NOMO-1 treated with dmso at 0.1 percent for 144 hours (cell line): Measurements from ENCODE around the gene KLF16.

Experiments
- DNase-seq: peaks from one replicate; lab custom pipeline; 2025; ENCODE audit not compliant: unreplicated experiment; lab: John Stamatoyannopoulos, UW

KLF16 gene

DNA sequence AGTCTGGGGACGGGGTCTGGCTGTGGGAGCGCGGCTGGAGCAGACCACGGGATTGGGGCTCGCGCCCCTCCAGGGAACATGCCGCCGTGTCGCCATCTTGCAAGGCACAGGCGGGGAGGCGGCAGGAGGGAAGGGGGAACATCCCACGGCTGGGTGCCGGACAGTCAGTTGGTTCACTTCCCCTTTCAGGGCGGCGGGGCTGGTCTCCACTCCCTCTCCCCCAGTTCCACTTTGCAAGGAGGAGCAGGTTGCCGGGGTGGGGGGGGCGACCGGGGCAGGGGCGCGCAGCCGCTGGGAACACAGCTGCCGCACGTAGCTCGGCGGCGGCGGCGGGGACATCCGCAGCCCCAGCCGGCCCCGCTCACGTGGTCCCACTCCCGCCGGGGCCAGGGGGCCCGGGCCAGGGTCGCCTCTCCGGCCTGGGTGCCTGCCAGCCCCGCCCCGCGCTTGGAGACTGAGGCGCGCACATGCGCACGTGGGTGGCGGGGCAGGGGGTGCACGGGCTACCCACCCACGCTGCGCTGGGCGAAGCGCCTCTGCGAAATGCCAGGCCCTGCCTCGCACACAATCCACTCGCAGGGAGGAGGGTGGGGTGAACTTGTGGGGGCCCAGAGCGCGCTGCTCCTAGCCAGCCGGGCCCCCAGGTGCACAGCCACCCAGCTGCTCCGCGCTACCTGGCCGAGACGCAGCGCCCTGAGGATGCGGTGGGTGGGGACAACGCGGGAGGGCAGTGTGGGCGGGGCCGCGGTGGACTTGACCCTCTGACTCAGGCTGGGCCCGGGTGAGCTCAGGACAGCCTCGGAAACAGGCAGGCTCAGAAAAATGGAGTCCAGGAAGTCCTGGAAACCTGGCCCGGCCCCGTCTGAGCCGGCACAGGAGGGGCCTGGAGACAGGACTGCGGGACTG, 6.4 kb downstream of the KLF16 start:
- peak; percentile 88 for DNase-seq

DNA sequence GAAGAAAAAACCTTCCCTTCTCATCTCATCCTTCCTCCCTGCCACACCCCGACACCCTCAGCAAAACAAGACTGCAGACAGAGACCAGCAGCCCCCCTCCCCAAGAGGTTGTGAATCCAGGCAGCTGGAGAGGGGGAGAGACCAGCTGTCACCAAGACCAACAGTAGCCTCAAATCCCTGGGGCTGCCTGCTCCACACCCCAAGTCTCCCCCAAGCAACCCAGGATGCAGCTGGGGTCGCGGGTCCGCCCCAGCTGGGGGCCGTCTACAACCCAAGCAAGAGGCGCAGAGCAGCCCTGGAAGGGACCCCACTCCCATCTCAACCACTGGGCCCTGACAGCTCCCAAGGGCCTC, 7.1 kb downstream of the KLF16 start:
- DNase-seq: no peak

DNA sequence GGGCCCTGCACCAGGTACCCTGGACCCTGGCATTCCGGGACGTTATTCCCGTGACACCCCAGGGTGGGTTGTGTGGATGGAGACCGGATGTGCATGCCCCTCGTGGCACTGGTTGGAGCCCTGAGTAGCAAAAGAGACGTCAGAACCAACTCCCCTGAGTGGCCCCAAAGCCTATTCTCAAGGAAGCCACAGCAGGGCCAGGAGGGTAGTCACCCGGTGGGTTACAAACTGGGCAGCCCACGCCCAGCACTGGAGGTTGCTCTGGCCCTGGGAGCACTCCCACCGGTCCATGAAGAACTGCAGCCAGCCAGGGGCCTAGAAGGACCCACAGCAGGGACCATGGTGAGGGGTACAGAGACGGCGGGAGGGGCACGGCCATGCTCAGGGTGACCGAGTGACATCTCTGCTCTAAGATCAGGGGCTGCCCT, 7.5 kb downstream of the KLF16 start:
- DNase-seq: no peak

DNA sequence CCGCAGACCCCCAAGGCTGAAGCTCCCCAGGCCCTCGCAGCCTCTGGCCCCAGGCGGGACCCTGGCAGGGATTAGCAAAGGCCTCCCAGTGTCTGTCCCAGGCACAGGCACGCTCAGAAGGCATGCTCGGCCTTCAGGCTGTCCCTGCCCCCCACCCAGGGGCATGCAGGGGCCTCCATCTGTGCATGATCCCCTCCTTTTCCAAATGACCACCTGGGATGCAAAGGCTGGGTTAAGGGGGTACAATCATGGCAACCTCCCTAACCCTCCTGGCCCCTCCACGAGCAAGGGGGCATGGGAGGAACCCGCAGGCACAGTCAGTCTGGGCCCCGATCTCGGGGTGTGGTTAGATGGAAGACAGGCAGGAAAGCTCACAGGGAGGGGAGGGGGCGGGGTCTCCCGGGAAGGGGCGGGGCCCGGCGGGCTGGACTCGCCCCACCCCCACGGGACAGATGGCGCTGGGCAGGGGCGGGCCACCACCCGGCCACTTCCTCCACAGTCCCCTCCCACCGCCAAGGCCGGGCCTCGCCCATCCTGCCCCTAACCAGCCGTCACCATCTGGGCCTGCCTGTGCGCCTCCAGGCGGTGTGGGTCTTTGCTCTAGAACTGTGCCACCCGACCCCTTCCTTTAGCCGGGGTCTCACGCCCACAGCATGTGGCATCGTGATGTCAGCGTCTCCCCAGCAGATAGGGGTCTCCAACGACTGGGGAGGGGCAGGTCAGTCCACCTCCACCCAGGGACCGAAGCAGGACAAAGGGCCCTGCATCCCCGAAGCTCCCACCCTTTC, 8.1 kb downstream of the KLF16 start:
- peak; percentile 93 for DNase-seq

DNA sequence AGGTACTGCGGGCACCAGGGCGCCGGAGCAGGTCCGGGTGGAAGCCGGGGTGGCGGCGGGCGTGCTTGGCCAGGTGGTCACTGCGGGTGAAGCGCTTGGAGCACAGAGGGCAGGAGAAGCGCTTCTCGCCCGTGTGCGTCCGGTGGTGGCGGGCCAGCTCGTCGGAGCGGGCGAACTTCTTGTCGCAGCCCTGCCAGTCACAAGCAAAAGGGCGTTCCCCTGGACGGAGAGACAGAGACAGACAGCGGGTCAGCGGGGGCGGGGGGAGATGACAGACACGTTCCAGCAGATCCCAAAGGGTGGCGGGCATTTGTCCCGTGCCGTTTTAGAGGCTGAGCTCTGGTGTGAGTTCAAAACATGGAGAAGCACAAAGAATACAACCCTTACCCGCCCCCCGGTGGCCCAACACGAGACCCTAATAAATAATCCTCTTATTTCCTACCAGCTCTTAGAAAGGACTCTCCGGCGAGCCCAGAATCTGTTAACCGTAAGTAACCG, 8.8 kb downstream of the KLF16 start:
- DNase-seq: peak; percentile 55

DNA sequence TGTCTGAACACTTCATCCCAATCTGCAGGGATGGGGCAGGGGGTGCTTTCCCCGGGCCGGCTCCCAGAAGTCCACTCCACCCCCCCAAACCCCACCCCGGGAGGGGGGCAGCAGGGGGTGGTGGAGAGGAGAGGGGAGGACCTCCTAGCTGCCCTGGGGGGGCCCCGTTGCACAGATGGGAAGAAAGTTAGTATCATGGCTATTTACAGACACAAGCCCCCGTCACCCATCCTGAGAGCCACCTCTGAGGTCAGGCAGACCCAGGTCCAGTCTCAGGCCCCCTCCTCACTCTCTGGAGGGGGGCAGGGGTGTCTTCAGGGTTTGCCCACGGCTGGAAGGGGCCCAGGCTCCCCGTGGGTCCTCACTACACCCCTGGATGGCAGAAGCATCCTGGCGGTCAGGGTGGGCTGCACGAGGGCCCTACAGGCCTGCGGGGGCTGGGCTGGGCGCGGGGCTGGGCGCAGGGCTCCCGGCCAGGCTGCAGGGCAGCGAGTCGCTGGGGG, 9.3 kb downstream of the KLF16 start:
- no peak for DNase-seq

DNA sequence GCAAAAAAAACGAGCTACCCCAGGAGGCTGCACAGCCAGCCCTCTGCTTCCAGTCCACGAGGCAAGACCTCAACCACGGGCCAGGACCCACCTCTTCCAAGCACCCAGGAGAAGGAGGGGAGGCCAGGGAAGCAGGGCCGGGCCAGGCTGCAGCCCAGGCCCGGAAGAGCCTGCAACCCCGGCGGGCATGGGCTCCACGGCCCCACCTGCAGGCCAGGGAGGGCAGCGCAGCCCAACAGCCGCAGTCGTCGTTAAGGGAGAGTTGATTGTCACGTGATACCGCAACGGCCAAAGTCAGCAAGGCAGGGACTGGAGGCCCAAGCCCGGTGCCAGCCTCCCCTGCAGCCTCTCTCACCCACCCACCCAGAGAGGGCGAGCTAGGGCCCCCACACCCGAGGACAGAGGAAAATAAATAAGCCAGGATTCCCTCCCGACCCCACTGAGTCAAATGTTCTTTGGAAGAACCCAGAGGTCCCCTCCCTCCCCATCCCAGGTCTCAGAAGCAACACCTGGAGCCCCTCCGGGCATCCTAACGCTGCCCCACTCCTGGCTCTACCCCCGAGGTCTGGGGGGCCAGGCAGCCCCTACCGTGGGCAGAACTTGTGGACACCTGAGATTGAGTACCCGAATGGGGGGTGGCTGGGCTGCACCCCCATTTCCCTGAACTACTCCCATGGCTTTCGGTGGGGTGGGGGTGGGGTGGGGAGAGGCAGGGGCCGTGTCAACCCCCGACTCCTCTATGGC, 9.9 kb downstream of the KLF16 start:
- DNase-seq: peak; percentile 84

DNA sequence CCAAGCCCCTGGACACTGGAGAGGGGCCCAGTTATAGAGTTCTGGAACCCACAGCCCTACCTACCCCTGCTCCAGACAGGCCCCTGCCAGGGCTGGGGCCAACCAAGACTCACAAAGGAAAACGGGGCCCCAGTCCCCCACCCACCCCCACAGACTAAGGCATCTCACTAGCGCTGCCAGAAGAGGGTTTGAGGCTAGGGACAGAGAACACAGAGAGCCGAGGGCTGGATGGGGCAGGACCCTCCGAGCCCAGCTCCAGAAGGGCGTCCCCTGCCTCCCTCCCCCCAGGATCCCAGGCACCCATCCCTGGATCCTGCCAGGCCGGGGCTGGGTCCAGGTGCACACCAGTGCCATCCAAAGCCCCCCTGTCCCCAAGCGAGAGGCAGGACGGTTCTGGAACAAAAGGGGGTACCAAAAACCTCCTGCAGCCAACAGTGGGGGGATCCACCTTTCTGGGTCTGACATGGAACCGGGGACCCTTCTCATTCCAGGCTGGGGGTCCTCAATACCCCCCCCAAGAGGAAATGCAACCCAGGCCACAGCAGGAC, 10.7 kb downstream of the KLF16 start:
- DNase-seq: no peak

DNA sequence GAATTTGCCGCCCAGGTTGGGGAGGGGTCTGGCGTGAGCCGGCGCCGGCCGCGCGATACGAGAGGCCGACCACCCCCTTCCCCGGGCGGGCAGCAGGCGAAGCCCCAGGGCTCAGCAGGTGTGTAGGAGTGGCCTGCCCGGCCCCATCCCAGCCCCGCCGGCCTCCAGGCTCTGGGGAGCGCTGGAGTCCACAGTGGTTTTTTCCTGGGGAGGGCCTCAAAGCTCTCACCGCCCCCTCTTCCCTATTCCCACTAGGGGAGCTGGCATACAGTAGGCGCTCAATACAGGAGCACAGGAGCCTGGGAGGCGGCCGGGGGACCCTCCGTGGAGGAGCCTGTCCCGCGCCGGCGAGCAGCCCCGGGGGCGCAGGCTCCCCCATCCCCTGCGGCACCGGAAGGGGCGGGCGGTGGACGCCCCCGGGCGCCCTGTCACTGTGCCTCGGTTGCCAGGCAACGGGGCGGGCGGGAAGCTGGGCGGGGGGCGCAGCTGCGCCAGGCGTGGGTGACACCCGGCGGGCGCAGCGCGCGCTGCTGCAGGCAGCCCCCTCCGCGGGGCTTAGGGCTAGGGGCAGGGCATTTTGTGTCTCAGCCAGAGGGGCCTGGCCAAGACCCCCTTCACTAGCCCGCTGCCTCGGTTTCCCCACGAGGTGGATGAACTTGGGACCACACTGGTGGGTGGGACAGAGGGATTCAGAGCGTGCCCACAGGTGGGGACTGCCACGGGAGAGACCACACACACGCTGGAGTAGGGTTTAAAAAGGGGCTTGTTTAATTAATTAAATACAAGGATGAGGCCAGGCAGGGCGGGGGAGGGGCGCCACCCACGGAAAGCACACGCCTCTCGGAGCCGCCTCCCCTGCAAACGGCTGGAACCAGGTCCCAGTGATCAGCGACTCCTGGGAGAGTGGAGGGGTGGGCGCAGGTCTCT, 11.5 kb downstream of the KLF16 start:
- no peak for DNase-seq

DNA sequence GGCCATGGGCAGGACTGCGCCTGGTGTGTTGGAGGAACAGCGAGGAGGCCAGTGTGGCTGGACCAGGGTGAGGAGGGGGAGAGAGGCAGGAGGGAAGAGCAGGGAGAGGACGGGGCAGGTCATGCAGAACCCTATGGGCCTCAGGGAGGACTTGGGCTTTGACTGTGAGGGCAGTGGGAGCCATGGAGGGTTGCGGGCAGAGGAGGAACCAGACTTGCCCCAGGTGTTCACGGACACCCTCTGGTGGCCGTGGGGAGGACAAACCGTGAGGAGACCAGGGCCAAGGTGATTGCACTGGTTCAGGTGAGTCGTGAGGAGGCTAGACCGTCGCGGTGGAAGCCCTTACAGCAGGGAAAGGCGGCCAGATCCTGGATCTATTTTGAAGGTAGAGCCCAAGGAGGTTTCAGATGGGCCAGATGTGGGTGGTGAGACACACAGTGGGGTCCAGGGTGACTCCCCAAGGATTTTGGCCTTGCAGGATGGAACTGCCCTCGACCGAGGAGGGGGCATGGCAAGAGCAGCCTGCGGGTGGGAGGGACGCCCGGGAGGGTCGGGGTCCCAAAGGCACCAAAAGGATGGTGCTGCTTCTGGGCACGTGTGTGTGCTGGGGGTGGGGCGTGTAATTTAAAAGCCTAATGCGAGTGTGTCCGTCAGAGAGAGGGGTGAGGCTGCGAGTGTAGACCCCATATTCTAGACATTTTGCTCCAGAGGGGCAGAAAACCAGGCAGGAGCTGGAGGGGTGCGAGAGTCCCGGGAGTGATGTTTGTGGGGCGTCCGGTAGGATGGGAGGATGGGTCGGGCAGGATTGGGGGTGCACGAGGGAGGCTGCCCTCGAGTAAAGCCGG, 12.3 kb downstream of the KLF16 start:
- DNase-seq: no peak

DNA sequence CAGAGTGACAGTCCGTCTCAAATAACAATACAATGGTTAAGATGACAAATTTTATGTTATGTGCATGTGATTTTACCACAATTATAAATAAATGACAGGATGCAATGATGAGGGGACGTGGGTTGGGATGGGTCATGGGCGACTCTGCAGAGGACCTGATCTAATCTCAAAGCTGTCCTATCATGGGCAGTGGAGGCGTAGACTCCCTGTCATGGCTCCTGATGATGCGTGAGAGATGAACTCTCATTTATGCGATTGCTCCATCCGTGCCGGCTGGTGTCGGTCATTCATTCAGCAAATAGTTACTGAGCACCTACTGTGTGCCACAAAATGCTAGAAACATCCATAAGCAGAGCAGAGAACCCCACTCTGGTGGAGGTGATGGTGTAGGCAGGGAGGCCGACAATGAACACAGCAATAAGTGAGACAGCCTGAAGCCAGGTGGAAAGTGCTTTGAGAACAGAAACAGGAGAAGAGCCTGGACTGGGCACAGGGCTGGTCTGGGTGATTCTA, 13.4 kb downstream of the KLF16 start:
- no peak for DNase-seq

DNA sequence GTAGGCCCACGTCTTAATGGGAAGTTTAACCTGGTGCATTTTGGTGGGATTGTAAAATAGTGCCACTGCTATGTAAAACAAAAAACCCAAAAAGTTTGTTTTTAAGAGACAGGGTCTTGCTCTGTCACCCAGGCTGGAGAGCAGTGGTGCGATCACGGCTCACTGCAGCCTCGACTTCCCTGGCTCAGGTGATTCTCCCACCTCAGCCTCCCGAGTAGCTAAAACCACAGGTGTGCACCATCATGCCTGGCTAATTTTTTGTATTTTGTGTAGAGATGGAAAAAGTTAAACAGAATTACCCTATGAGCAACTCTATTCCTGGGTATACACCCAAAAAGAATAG, 14.3 kb downstream of the KLF16 start:
- DNase-seq: no peak

DNA sequence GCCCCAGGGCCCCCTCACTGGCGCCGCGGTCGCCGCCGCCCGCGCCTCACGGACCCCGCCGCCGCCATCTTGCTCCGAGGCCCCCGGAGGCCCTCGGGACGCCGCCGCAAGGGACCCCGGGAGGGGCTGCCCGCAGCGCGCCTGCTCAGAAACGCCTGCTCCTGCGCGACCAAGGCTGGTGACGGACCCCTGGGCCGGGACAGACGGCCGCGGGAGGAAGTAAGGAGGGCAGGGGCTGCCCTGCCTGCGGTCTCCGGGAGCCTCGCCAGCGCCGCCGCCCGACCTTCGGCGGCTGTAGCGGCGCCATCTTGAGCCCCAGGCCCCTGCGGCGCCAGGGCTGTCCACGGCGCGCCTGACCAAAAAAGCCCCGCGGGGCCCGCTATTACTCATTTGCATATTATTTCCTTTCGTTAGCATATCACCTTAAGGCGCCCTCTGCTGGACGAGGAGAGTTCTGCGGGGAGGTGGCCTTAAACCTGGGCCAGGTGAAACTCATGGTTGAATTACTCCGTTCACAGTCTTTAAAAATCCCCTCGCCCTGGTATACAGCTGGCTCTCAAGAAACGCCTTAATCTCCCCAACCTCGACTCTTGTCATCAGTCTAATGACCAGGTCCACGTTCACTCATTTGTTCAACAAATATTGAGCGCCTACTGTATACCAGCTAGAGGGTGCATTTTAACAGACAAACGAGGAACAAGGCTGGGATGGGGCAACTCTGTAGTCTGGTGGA, 14.8 kb downstream of the KLF16 start, which contains the start of gene REXO1:
TSS of gene REXO1 (minus strand) at position 85 of the 733 bp plus-strand sequence. CDS start 125 bp downstream, outside the sequence.
- DNase-seq: peak; percentile 86

DNA sequence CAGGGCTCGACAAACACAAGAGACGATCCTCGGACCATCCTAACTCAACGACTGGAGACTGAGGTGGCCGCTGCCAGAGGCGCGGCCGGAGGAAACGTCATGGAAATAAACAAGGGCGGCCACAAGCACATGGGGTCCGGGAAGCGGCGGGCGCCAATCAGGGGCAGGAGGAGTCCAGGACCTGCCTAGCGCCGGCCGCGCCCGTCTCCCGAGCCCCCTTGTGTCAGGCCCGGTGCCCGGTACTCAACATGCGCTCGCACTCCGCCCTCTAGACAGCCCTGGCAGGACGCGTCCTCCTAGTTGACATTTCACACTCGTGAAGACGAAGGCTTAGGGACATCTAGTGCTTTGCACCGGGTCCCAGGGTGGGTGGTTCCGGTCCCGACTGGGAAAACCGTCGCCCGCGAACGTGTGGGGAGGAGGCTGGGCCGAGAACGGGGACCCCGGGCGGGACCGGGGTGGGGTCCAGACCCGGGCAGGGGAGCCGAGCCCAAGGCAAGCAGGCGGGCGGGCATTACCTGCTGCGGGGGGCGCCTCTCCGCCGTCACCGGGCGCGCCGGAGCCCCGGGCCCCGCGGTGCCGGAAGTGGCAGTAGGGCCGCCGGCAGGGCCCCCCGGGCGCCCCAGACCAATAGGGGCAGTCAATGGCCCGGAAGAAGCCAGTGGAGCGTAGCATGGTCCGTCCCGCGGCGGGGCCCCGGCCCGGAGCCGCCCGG, 15.5 kb downstream of the KLF16 start:
- DNase-seq: no peak

DNA sequence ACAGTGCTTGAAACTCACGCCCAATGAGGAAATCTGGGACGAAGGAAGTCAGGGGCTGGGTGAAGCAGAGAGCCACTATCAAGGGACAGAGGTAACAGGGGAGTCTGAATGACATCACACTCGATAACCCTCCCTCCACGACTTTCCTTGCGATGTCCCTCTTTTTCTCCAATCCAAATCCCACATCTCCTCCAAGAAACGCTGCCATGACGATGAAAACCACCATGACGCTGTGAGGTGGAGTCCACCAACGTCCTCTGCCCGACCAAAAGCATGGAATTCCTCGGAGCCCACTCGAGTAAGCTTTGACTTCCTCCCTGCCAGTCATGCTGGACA, 16.1 kb downstream of the KLF16 start:
- no peak for DNase-seq

DNA sequence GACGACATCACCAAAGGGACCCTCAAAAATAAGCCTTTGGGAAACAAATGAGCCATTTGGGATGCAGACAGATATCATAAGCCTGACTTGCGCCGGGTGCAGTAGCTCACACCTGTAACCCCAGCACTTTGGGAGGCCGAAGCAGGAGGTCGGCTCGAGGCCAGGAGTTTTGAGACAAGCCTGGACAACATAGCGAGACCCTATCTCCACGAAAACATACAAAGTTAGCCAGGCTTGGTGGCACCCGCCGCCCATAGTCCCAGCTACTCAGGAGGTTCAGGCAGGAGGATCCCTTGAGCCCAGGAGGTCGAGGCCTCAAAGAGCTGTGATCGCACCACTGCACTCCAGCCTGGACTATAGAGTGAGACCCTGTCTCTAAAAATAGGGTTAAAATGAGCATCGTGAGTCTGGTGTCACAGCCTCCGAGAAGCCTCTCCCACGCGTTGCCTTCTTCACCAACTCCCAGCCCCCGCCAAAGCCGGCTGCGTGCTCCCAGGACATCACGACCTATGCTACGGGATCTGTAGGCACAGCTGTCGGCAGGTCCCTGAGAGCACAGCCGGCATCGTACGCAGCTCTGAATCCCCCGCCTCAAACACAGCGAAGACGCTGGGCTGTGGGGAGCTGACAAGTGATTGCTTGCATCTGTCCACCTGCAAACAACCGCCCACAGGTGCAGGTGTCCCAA, 16.7 kb downstream of the KLF16 start:
- DNase-seq: no peak

DNA sequence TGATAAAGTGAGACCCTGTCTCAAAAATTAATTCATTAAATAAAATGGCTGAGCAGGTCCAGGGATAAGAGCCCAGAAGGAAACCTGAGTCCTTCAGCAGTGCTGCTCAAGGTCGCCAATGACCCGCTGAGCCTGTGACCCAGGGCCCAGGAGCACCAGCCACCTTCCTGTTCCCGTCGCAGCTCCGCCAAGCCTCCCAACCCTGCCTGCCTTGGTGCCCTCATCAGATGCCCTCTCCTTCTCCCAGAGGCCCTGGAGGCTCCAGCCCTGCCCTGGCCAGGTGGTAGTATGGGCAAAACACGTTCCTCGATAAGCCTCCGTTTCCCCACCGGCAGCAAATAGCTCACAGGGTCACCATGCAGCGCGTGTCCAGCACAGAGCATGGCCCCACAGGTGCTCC, 17.7 kb downstream of the KLF16 start:
- no peak for DNase-seq
